Ramos (cell line): ENCODE results near the gene ZNF277.

Experiments used
- in situ Hi-C: fragments of 300-500 bp; cut with MboI; formaldehyde crosslinking; loops from one replicate; pipeline ENCODE4 v1.14.3; 2022; ENCODE audit warnings: low sequenced_read_pairs; ENCODE audit not compliant: unreplicated experiment

Gene ZNF277

GRCh38 chr7:112183266-112183665 is 23.2 kb upstream of the ZNF277 start:
- in situ Hi-C loops, result no loop called here

- in situ Hi-C loops, result no loop called here
Measured at GRCh38 chr7:112184455-112184854, 22.0 kb upstream of the ZNF277 start.

- in situ Hi-C loops, result no loop called here
Measured at GRCh38 chr7:112185005-112185834, 21.3 kb upstream of the ZNF277 start.

- in situ Hi-C loops, result no loop called here
Measured at GRCh38 chr7:112186300-112186699, 20.2 kb upstream of the ZNF277 start.

GRCh38 chr7:112188257-112188656 is 18.2 kb upstream of the ZNF277 start:
- in situ Hi-C loops, result no loop called here

- in situ Hi-C loops, result no loop called here
Measured at GRCh38 chr7:112189691-112190090, 16.8 kb upstream of the ZNF277 start.

GRCh38 chr7:112190120-112190519 is 16.4 kb upstream of the ZNF277 start:
- in situ Hi-C loops, result no loop called here

- in situ Hi-C loops, result no loop called here
Measured at GRCh38 chr7:112192236-112193154, 14.0 kb upstream of the ZNF277 start.

GRCh38 chr7:112193915-112194502 is 12.5 kb upstream of the ZNF277 start:
- in situ Hi-C loops, result no loop called here

GRCh38 chr7:112195717-112196116 is 10.8 kb upstream of the ZNF277 start:
- in situ Hi-C loops, result no loop called here

GRCh38 chr7:112197322-112197721 is 9.2 kb upstream of the ZNF277 start:
- in situ Hi-C loops, result no loop called here

GRCh38 chr7:112199035-112199655 is 7.3 kb upstream of the ZNF277 start:
- in situ Hi-C loops, result no loop called here

GRCh38 chr7:112199672-112200071 is 6.8 kb upstream of the ZNF277 start:
- in situ Hi-C loops, result loop anchor here (10.0 kb wide), 1 partner anchor 255 kb away; the partner anchor contains the start of gene IFRD1

- in situ Hi-C loops, result loop anchor here (10.0 kb wide), 1 partner anchor 253 kb away; the partner anchor contains the start of gene IFRD1
Measured at GRCh38 chr7:112201411-112201810, 5.1 kb upstream of the ZNF277 start.

GRCh38 chr7:112201839-112202238 is 4.7 kb upstream of the ZNF277 start:
- in situ Hi-C loops, result loop anchor here (10.0 kb wide), 1 partner anchor 253 kb away; the partner anchor contains the start of gene IFRD1

GRCh38 chr7:112202816-112203215 is 3.7 kb upstream of the ZNF277 start:
- in situ Hi-C loops, result loop anchor here (10.0 kb wide), 1 partner anchor 252 kb away; the partner anchor contains the start of gene IFRD1

- in situ Hi-C loops, result loop anchor here (10.0 kb wide), 1 partner anchor 251 kb away; the partner anchor contains the start of gene IFRD1
Measured at GRCh38 chr7:112203365-112203739, 3.1 kb upstream of the ZNF277 start.

- in situ Hi-C loops, result loop anchor here (10.0 kb wide), 1 partner anchor 250 kb away; the partner anchor contains the start of gene IFRD1
Measured at GRCh38 chr7:112204499-112205342, 1.8 kb upstream of the ZNF277 start.
